ENCODE results near the gene APP.
"Not testable (repeated sequence)": the region's sequence is repeated elsewhere in the genome, so short reads cannot be mapped to it uniquely, and the experiment has no call there.

The APP gene

GRCh38 chr21:26060335-26061115 is 110.0 kb downstream of the APP start:
- DNase-seq: no peak

- no peak for DNase-seq
These were observed 112.9 kb downstream of the APP start for GRCh38 chr21:26057477-26058170.

- no peak for DNase-seq
These were observed 114.7 kb downstream of the APP start for GRCh38 chr21:26055841-26056264.

GRCh38 chr21:26055010-26055409 is 115.6 kb downstream of the APP start:
- DNase-seq: no peak

- no peak for DNase-seq
These were observed 118.5 kb downstream of the APP start for GRCh38 chr21:26052057-26052456.

GRCh38 chr21:26050857-26051256 is 119.7 kb downstream of the APP start:
- DNase-seq: no peak

GRCh38 chr21:26049803-26050202 is 120.8 kb downstream of the APP start:
- DNase-seq: no peak

- no peak for DNase-seq
These were observed 123.1 kb downstream of the APP start for GRCh38 chr21:26047279-26047967.

GRCh38 chr21:26043891-26044290 is 126.7 kb downstream of the APP start:
- DNase-seq: no peak

GRCh38 chr21:26042181-26042876 is 128.2 kb downstream of the APP start:
- no peak for DNase-seq

GRCh38 chr21:26041431-26042180 is 129.0 kb downstream of the APP start:
- DNase-seq: no peak

- no peak for DNase-seq
These were observed 133.7 kb downstream of the APP start for GRCh38 chr21:26036916-26037315.

- DNase-seq: no peak
These were observed 138.3 kb downstream of the APP start for GRCh38 chr21:26032263-26032662.

GRCh38 chr21:26028183-26028582 is 142.4 kb downstream of the APP start:
- DNase-seq: no peak

- DNase-seq: no peak
These were observed 142.9 kb downstream of the APP start for GRCh38 chr21:26027696-26028095.

- no peak for DNase-seq
These were observed 144.7 kb downstream of the APP start for GRCh38 chr21:26025536-26026512.

- DNase-seq: not testable (repeated sequence)
These were observed 147.2 kb downstream of the APP start for GRCh38 chr21:26023406-26023805.

GRCh38 chr21:26022598-26023337 is 147.8 kb downstream of the APP start:
- not testable (repeated sequence) for DNase-seq

- DNase-seq: no peak
These were observed 150.1 kb downstream of the APP start for GRCh38 chr21:26020510-26020909.

- DNase-seq: no peak
These were observed 150.5 kb downstream of the APP start for GRCh38 chr21:26020081-26020480.
